ENCODE results near the gene CDC20. TPM values are rescaled to one million over a fixed set of nuclear protein-coding genes. Genes with fewer than 3 reads are reported as not detected.
A peak's percentile ranks its signal among the peaks of the same experiment; 100 is the strongest.

Gene CDC20
- total RNA-seq, 2 donors from 2014 or later, result 2.3 TPM; not detected in 1

- TF ChIP-seq CTCF (IDR thresholded peaks at IDR 0.05), result no peak
- no peak for TF ChIP-seq POLR2A (IDR thresholded peaks at IDR 0.05)
- Histone ChIP-seq H3K27ac (no peak overlapping the region), H3K27me3 (no peaks in the 10 kb centered on the region), H3K9me3 (no peaks in the 10 kb centered on the region), H3K4me1 (peaks cover 14% of the 10 kb centered on the region), H3K36me3 (replicated peaks in 1 of 2; ENCODE audit: insufficient read depth in 1 of 2, low read depth in 2 of 2) (no peaks in the 10 kb centered on the region), H3K4me3 (no peak overlapping the region)
- 39 to 43% methylated on average over 4 of the region's 4 CpGs for whole genome bisulfite sequencing, 2 donors
- ATAC-seq (no peak), DNase-seq (peak in 1 of 4 donors; percentile 33)
- intact Hi-C loops (cut with DNase I), result no loop called here
These were observed 14.5 kb downstream of the CDC20 start for GRCh38 chr1:43373066-43373940.

- no peak overlapping the region for H3K27ac ChIP-seq
- no peak for DNase-seq
- TF ChIP-seq CTCF (IDR thresholded peaks at IDR 0.05) (no peak), POLR2A (IDR thresholded peaks at IDR 0.05) (no peak)
These were observed 18.0 kb downstream of the CDC20 start for GRCh38 chr1:43376723-43377235.

GRCh38 chr1:43377831-43378230, 19.1 kb downstream of the CDC20 start:
- ATAC-seq, result no peak
- intact Hi-C loops (cut with DNase I), result no loop called here
- Histone ChIP-seq H3K36me3 (replicated peaks in 1 of 2; ENCODE audit: insufficient read depth in 1 of 2, low read depth in 2 of 2) (peaks cover 0 to under 1% of the 10 kb centered on the region in 2 donors), H3K27me3 (no peaks in the 10 kb centered on the region), H3K4me1 (peaks cover 11% of the 10 kb centered on the region), H3K9me3 (no peaks in the 10 kb centered on the region), H3K27ac (no peak overlapping the region), H3K4me3 (no peak overlapping the region)
- TF ChIP-seq CTCF (IDR thresholded peaks at IDR 0.05), result no peak
- TF ChIP-seq POLR2A (IDR thresholded peaks at IDR 0.05), result no peak
- WGBS, 2 donors, result 96% methylated on average over 1 of the region's 1 CpG
- no peak for DNase-seq

More at GRCh38 chr1:43376723-43377235, 18.0 kb downstream of the CDC20 start:
- H3K27me3 ChIP-seq, result no peaks in the 10 kb centered on the region
- no peaks in the 10 kb centered on the region for H3K36me3 ChIP-seq (replicated peaks in 1 of 2; ENCODE audit: insufficient read depth in 1 of 2, low read depth in 2 of 2)
- H3K4me3 ChIP-seq, result no peak overlapping the region
- peaks cover 6% of the 10 kb centered on the region for H3K4me1 ChIP-seq
- intact Hi-C loops (cut with DNase I), result no loop called here
- WGBS, 2 donors, result 81 to 94% methylated on average over 7 of the region's 7 CpGs
- ATAC-seq, result no peak
- no peaks in the 10 kb centered on the region for H3K9me3 ChIP-seq

- TF ChIP-seq CTCF (IDR thresholded peaks at IDR 0.05) (no peak), POLR2A (IDR thresholded peaks at IDR 0.05) (no peak)
- H3K27me3 ChIP-seq, result no peaks in the 10 kb centered on the region
- H3K4me1 ChIP-seq, result peaks cover 6% of the 10 kb centered on the region
- no peak for DNase-seq
- no peak for ATAC-seq
- intact Hi-C loops (cut with DNase I), result no loop called here
- H3K9me3 ChIP-seq, result no peaks in the 10 kb centered on the region
- no peak overlapping the region for H3K27ac ChIP-seq
- 91 to 97% methylated on average over 1 of the region's 1 CpG for WGBS, 2 donors
- peaks cover 0 to 12% of the 10 kb centered on the region in 2 donors for H3K36me3 ChIP-seq (replicated peaks in 1 of 2; ENCODE audit: insufficient read depth in 1 of 2, low read depth in 2 of 2)
- H3K4me3 ChIP-seq, result no peak overlapping the region
These were observed 20.7 kb downstream of the CDC20 start for GRCh38 chr1:43379476-43379875.
